Daoy (cell line): ENCODE results near the gene LPAR5. TPM values are rescaled to one million over a fixed set of nuclear protein-coding genes. Genes with fewer than 3 reads are reported as not detected.

ENCODE experiments used
- DNase-seq: peaks from one replicate; pipeline ENCODE4 v3.0.0-alpha.2; 2015; ENCODE audit warnings: low read depth
- total RNA-seq: library from RNA; depleted of rRNA; stranded (reverse); fragments of >200 nt; shearing (Covaris generic); gene quantifications from 2 replicates; pipeline ENCODE4 v1.2.3, GENCODE V29; 2014; rRNA removed

Gene LPAR5
- total RNA-seq = 0.86 TPM in 1 of 2 replicates, not detected in the other

DNA sequence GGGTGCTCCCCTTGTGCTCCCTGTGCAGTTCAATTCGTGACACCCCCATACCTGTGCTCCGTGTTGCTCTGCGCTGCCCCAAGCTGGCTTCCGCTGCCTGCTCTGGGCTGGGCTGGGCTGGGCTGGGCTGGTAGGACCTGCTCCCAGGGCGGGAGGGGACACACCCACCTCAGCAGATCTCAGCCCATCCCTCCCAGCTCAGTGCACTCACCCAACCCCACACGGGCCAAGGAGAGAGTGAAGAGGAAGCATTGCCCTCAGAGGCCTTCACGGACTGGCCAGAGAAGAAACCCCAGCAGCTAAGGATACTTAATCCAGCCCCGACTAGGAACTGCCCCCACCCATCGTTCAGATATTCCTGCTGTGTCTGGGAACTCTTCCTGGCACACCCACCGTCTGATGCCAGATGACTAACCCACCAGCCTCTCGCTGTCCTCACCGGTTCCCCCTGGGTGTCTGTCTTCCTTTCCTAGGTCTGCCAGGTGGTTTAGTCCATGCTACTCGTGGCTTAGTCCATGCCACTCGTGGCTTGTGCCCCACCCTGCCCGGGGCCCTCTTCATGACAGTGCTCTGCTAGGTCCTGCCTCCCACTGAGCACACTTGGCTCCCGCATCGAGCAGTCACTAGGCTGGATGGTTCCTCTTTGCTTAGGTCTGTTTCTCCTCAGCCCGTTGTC, at the start of gene LPAR5:
Gene LPAR5, minus strand, starts transcription at position 104 of the 676 bp plus-strand sequence. CDS start 14,711 bp downstream, outside the sequence.
- DNase-seq = peak; percentile 76

DNA sequence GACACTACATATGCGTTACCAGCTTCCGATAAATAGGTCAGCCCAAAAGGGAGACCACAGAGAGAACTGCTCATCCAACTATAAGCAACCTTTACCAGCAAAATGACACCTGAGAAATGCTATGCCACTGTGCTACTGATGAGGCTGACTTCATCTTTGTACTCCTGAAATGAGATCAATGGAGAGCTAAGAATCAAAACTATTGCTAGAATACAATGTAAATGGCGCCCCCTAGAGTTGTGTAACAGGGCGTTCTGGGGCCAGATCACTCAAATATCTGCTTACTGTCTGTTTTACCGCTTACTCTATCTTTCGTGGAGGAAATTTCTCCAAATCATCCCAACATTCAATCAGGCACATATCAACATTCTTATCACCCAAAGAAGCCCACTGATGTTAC, 48.9 kb upstream of the LPAR5 start:
- no peak for DNase-seq

DNA sequence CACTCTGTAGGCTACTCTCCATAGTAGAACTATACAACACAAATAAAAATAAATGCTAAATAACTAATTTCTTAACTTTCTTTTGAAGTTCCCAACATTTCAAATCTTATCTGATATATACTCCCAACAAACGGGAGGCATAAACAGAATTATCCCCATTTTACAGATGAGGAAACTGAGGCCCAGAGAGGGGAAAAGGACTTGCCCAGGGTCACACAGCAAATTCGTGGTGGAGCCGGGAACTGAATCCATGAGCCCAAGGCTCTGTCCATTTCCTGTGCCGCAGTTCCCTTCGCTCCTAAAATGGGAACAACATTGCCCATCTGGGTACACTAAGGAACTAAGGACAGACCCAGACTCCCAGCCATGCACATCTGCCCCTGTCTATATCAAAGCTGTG, 41.2 kb upstream of the LPAR5 start:
- no peak for DNase-seq

DNA sequence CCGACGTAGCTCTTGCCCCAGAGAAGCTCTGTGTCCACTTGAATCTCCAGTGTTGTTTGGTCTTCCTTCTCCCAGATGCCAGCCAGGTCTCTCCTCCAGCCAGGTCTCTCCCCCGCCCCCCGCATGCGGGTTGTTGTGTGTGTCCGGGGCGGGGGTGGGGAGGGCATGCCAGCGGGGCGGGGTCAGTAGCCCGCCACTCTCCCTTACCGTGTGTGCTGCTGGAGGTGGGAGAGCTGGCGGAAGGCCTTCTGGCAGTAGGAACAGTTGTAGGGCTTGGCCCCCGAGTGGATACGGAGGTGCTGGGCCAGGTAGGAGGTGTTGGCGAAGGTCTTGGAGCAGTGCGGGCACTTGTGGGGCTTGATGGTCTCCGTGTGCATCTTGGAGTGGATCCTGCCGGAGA, 36.4 kb upstream of the LPAR5 start:
- no peak for DNase-seq

DNA sequence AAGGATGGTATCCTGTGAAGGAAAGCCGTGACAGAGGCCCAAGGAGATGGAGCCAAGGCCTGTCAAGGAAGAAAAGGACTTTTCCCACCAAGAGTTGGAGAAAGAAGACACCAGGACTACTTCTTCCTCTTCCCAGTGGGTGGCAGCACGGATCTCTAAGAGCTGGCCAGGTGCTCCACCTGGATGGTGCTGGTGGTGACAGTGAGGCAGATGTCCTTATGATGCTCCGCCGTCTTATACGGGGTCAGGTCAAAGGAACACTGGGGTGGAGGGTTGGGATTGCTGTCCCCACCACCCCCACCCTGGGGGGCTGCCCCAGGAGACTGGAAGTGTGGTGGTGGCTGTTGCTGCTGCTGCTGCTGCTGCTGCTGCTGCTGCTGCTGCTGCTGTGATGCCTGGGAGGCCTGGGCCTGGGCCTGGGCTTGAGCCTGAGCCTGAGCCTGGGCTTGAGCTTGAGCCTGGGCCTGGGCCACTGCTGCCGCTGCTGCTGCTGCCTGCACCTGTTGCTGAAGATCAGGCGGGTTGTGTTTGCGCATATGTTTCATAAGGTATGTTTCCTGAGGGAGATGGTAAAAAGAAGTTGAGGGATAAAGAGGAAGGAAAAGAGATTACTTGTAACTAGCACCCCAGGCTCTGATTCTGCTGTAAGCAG, 31.9 kb upstream of the LPAR5 start:
- no peak for DNase-seq

DNA sequence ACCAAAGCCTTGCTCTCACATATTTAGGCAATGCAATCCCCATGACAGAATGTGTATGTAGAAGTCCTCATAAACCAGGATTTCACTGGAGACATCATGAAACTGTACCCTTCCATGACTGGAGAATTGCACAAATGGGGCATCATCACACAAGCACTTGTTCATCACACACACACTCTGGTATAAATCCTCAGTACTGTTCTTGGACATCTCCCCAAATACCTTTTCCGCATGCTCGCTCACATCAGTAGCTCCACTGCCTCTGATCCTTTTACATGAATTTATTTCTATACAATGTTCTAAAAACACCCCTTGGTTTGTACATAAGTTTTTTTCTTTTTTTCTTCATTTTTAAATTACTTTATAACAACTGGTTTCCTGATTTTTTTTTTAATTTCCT, 30.5 kb upstream of the LPAR5 start:
- DNase-seq = no peak

DNA sequence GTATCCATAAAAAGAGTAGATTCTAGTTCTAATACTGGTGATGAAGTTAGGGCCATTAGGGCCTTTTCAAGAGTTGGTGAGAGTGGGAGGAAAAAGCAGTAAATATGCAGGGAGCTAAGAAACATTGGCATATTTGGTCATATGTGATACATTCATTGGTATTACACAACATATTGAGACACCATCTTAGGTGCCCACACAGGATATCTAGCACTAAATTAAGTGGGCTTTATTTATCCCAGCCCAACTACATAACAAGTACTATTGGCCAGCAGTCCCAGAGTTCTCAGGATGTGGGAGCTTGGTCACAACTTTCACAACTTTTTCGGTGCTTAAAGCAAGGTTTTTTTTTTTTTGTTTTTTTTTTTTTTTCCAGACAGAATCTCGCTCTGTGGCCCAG, 29.1 kb upstream of the LPAR5 start:
- DNase-seq = no peak

DNA sequence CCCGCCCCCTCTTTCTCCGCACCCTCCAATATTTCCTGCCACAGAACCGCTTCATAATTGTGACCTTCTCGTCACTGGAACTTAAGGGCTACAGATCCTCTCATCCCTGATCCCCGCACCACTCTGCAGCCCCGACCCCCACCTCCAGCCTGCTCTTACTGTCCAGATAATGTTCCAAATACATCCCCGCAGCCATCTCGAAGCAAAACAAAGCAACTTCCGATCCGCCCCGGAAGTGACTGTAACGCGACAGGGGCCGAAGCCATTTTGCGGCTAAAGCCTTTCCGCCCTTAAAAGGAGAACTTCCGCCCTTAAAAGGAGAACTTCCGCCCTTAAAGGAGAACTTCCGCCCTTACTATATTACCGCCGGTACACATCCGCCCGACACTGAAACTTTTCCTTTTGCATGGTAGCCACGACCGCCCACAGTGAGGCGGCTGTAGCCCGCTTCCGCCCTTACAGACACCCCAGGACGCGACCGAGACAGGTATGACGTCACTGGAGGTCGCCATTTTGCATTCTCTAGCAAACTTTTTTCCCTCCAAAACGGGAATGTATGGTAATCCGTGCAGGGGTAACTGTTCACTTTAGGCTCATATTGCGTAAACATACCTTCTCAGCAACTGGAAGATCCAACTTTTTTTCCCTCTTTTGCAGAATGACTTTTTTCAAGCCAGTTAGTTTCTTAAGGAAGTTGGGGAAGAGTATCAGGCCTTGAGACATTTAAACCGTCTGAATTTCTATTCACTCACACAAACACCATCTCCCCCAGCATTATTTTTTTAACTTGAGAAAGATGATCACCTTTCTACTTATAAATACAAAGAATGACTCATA, 27.4 kb upstream of the LPAR5 start, which contains the start of gene ING4:
Gene ING4, minus strand, starts transcription at position 214 of the 837 bp plus-strand sequence. Its CDS starts 18 bp downstream, at position 196.
- DNase-seq = peak; percentile 99

DNA sequence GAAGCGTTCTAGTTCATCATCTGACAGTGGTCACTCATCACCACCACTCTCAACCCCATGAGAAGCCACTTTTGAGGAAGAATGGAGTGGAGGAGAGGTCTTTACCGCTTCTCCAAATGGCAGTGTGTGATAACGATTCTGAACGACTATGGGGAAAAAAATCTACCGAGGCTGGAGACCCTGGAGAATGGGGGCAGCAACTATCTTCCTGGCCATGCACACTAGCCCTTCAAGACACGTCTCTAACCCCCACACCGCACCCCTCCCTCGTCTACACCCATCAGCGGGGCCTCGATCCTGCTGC, 26.8 kb upstream of the LPAR5 start:
- no peak for DNase-seq

DNA sequence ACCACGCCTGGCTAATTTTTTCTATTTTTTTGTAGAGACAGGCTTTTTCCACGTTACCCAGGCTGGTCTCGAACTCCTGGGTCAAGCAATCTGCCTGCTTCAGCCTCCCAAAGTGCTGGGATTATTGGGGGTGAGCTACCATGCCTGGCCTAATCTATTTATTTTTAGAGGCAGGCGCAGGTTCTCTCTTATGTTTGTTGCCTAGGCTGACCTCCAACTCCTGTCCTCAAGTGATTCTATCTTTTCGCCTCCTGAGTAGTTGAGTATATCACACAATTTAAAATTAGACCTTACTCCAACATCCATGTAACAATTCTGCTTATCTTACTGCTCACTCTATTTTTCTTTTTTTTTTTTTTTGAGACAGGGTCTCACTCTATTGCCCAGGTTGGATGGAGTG, 18.2 kb upstream of the LPAR5 start:
- no peak for DNase-seq

DNA sequence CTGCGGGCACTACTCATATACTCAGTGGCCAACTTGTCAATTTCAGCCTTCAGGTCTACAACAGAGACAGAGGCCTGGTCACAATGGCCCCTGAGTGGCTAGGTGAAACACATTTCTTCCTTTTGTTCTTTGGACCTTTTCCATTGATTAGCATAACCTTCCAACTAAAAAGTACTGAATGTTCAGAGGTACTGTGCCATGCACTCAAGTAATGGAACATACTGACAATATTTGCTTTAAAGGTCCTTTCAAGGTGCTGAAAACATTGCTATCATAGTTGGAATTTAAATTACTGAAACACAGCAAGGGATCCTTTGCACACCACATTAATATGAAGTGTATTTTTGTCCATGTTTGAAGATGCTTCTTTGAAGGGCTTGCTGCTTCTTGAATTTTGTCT, 17.6 kb upstream of the LPAR5 start:
- no peak for DNase-seq

DNA sequence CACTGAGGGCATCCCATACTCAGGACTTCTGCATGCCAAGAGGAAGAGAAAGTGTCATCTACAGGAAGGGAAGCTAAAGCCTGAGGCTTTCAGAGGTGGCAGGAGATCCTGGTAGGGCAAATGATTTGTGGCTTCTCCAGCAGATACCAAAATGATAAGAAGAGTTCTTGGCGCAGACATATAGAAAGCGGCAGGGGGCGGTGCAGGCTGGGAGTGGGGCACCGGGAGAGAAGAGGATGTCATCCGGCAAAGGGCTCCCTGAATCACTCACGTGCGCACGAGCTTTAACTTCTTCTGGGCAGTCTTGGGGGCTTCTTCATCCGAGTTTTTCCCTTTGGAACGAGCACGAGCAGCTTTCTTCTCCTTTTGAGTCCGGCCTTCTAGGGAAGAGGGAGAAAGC, 16.6 kb upstream of the LPAR5 start:
- DNase-seq = no peak

DNA sequence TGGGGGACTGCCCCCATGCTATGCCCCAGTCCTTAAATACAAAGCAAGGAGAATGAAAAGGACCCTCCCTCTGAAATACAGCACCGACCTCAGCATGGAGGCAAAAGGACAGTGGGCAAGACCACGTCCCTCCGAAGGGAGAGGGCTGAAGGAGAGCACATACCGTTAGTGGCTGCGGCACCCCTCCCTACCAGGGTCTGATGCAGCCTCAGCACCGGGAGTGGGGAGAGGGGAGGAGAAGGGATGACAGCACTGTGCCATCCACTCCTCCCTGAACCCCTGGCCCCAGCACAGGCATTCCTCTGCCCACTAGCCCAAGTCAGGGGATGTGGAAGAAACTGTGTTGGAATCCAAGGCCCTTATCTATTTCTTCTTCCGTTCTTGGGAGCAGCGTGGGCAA, 15.1 kb upstream of the LPAR5 start:
- DNase-seq = no peak

DNA sequence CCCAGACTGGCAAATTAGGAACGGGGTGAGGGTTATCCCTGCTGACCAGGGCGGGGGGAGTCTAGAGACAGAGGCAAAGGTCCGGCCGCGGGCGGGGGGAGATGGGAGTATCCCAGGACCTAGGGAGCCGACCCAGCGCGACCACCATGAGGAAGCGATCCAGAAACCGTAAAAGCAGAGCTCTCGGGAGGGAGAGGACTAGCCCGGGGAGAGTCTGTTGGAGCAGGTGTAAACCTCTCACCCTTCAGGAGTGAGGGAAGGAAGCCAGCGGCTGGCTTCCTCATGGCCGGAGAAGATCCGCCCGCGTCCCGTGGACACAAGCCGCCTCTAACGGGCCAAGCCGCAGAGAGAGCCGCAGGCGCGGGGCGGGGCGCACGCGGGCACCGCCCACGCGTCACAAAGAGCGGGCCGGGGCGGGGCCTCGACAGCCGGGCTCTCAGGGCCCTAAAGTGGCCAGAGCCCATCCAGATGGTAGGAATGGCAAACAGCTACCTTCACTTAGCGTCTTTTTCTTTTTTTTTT, 11.4 kb upstream of the LPAR5 start, which contains the start of gene ACRBP:
Gene ACRBP, minus strand, starts transcription at position 350 of the 522 bp plus-strand sequence. Its CDS starts 66 bp downstream, at position 284.
- peak; percentile 63 for DNase-seq

DNA sequence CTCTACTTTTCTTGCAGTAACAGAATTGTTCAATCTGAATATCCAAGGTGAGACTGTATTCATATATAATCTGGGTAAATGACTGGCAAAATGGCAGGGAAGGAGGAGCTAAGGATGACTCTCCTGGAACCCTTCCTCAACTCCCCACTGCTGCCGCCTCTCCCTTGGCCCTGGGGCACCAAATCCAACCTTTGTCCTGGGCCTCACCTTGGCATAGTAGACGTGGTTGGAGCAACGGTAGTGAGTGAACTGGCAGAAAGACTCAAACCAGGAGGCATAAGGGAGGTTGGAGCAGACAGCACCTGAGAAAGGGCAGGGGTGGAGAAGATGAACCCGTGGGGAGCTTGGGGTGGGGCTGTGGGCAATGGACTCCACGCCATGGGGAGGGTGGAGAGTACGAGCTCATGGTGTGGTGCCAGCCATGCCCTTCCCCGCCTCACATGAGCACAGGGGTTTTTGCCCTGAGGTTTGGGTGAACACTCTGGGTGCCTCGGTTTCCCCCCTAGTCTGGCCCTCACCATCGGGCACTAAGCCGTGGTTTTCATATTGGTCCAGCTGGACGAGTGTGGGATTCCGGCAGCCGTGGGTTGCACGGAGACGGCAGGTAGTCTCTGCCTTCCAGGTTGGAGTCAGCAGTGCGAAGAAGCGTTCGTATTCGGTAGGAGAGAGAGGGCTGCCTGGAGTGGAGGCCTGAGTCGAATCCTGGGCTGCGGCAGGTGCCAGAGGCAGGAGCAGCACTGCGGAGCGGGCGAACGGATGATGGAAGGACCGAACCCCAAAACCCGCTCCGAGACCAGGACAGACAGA, 10.7 kb upstream of the LPAR5 start:
- DNase-seq = no peak

DNA sequence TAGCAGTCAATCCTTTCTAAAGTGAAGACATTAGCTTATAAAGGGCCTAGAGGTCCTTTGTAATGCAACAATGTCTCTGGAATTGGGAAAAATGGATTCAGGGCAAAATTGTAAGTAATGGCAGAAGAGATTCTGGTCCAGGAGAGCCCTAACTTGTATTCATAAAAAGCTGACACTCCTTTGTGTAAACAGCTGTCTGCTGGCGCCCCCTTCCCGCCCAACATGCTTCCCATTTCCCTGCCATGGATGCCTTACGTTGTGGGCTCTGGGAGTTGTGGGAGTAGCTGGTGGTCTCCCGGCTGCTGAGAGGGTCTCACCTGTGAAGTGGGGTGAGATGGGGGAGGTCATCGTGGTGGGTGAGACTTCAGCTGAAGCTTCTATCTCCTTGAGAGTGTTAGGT, 9.1 kb upstream of the LPAR5 start:
- DNase-seq = no peak

DNA sequence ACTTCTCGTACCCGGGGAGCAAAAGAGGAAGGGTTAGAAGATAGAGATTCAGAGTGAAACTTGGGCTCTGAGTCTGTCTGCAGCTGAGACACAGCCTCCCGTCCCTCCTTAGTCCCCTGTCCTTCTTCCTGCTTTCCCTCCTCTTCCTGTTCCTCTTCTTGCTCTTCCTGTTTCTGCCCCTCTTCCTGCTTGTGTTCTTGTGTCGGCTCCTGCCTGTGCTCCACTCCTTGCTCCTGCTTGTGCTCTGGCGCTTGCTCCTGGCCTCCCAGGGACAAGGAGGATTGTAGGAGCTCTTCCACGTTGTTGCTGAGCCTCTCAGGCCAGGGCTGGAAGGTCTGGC, 8.5 kb upstream of the LPAR5 start:
- no peak for DNase-seq

DNA sequence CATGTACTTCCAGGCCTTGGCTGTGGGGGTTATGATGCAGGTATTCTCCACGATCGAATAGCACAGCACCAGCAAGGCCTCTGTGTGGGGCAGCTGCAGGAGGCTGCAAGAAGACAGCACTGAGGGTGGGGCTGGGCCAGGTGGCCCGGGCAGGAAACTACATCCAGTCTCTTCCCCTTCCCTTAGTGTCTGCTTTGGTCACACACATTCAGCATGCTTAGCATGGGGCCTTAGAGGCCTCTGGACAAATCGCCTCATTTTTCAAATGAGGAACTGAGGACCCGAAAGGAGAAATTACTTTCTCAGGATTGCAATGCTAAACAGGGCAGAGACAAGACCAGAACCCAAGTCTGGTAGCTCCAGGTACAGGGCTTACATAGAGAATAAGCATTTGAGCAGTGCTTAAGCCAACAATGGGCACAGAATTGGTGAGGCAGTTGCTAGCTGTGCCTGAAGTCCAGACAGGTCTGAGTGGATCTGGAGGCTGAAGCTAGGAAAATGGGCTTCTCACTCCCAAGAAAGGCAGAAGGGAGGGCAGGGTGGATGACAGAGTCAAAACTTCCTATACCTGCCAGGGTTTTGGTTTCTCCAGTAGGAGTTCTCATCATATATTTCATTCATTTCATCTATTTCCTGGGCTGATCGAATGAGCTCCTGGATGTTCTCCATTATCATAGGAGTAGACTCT, 8.0 kb upstream of the LPAR5 start:
- no peak for DNase-seq

DNA sequence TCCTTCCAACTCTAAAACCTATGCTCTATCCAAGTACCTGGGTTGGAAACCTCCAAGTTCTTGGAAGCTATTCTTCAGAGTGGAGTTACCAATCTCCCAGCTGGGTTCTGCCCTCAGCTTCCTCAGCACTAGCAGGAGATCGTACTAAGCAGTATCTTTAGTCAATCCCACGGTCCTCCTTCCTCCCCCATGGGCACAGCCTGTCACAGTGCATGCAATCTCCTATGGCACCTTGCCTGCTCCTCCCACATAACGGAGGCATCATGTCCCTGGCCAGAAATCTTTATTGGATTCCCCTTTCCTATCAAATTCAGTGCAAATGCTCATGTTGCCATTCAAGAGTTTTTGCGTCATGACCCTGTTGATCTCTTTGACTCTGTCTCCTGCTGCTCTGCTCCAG, 5.4 kb upstream of the LPAR5 start:
- DNase-seq = no peak

DNA sequence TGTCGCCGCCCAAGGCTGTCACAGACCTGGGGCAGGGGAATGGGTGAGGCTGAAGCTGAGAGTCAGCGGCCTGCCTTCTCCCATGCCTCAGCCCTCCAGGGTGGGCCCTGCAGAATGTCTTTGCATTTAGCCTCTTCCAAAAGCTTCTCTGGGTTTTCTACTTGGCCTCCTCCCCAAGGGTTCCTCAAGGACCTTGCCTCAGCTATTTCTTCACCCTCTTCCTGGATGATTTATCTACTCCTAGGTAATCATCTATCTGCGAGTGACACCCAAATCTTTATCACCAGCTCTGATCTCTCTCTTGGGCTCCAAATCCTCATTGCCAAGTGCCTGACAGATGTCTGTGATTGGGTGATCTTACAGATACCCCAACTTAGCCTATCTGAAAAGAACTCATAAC, 4.7 kb upstream of the LPAR5 start:
- no peak for DNase-seq

DNA sequence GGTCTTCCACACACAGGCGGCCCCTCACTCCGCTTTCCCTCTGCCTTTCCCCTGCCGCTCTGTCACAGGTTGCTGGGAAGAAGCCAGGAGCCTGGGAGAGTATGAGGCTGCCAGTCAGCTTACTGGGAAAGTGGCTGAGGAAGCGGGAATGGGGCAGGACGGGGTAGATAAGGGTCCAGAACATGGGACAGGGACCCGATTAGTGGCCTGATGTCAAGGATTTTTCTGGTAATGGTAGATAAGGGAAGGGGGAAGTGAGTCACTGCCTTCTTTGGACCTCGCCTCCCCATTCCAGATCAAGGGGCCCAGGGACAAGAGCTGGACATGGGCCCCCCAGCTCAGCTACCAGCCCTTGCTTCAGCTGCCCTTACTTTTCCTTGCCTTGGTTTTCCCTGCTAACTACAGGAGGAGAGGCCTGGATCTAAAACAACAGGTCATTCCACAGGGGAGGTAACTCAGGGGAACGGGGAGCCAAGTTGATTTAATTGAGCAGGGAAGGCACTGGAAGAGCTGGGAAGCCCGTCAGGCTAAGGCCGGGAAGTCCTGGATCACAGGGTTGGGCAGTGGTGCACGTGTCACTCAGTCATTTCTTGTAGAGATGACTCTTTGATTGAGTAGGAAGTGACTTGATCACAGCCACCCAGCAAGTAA, 3.5 kb upstream of the LPAR5 start:
- DNase-seq = no peak
